HFFc6 (cell line): ENCODE results near the gene KYAT1. TPM values are rescaled to one million over a fixed set of nuclear protein-coding genes. Genes with fewer than 3 reads are reported as not detected.

Experiments used
- DNase-seq: peaks from one replicate; pipeline ENCODE4 v3.0.0-alpha.2; 2018
- H3K27ac Mint-ChIP-seq: 2 replicates; pipeline ENCODE4 v1.8.0; 2020; ENCODE audit warnings: mild to moderate bottlenecking, mixed read lengths
- H3K27me3 Mint-ChIP-seq: 2 replicates; pipeline ENCODE4 v1.8.0; 2021; ENCODE audit warnings: mild to moderate bottlenecking, moderate library complexity, mixed read lengths; ENCODE audit not compliant: insufficient read depth
- H3K36me3 Mint-ChIP-seq: 2 replicates; pipeline ENCODE4 v1.8.0; 2021; ENCODE audit warnings: low read depth, mixed read lengths
- H3K4me1 Mint-ChIP-seq: 2 replicates; pipeline ENCODE4 v1.8.0; 2020; ENCODE audit warnings: low read depth, mixed read lengths
- H3K4me3 Mint-ChIP-seq: 2 replicates; pipeline ENCODE4 v1.8.0; 2020; ENCODE audit warnings: mild to moderate bottlenecking, moderate library complexity, mixed read lengths
- H3K9me3 Mint-ChIP-seq: 2 replicates; pipeline ENCODE4 v1.8.0; 2020; ENCODE audit warnings: mild to moderate bottlenecking, mixed read lengths
- total RNA-seq, 6 experiments: library from RNA; stranded (reverse); fragmentation: NEBNext Ultra II Directional; extraction: Animal tissue kit (Norgen Biotek cat#: 25700); gene quantifications; 2 replicates in 1 of 6; 3 replicates in 5 of 6; pipeline ENCODE4 v1.2.3, GENCODE V29; 2021
- TF ChIP-seq, protein P1 (sequence below): fragments of 200-600 bp; sonication (generic); IDR thresholded peaks from 2 replicates; pipeline ENCODE4 v1.5.0; 2021; ENCODE audit warnings: antibody characterized with exemption, mild to moderate bottlenecking

KYAT1 gene
- total RNA-seq, 6 experiments from 2014 or later: 6.7 to 9.0 (median 8.3) TPM

DNA sequence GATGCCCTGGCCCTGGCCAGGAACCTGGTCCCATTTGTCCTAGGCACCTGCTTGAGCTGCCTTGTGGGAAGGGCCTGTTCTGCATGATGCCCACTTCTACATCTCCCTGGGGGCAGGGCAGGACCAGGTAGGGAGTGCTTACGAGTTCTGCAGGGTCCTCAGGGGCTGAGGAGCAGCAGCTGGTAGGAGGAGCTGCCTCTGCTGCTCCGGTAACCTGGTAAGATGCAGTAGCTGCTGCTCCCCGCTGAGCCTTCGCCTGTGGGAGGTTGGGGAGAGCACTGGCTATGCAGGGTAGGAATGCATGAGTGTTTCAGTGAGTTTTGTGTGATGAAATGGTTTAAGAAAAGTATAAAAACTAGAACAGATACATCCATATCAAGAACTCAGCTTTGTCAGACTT lies 13.8 kb upstream of the KYAT1 start:
- H3K4me3 Mint-ChIP-seq: no peak overlapping the region
- H3K9me3 Mint-ChIP-seq: no peaks in the 10 kb centered on the region
- H3K27me3 Mint-ChIP-seq: no peaks in the 10 kb centered on the region; the same call in 1 of the 2 replicates
- 0 out of 2 replicates have a peak overlapping the region, but pooled peaks have one; percentile 7 for H3K27ac Mint-ChIP-seq
- peaks cover 14% of the 10 kb centered on the region; the same call in 1 of the 2 replicates for H3K36me3 Mint-ChIP-seq
- H3K4me1 Mint-ChIP-seq: peaks cover 35% of the 10 kb centered on the region
- DNase-seq: no peak
- TF ChIP-seq, protein P1, sequence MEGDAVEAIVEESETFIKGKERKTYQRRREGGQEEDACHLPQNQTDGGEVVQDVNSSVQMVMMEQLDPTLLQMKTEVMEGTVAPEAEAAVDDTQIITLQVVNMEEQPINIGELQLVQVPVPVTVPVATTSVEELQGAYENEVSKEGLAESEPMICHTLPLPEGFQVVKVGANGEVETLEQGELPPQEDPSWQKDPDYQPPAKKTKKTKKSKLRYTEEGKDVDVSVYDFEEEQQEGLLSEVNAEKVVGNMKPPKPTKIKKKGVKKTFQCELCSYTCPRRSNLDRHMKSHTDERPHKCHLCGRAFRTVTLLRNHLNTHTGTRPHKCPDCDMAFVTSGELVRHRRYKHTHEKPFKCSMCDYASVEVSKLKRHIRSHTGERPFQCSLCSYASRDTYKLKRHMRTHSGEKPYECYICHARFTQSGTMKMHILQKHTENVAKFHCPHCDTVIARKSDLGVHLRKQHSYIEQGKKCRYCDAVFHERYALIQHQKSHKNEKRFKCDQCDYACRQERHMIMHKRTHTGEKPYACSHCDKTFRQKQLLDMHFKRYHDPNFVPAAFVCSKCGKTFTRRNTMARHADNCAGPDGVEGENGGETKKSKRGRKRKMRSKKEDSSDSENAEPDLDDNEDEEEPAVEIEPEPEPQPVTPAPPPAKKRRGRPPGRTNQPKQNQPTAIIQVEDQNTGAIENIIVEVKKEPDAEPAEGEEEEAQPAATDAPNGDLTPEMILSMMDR: no peak

DNA sequence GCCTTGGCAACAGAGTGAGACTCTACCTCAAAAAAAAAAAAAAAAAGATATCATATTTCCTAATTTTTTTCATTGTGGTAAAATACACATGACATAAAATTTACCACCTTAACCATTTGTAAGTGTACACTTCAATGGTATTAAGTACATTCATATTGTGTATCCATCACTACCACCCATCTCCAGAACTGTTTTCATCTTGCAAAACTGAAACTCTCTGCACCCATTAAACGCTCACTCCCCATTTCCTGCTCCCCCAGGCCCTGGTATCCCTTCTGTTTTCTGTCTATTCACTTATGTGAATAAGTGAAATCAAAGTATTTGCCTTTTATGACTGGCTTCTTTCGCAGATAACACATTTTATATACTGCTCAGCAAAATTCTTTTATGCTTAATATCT lies 13.0 kb upstream of the KYAT1 start:
- Mint-ChIP-seq H3K36me3 (peaks cover 14% of the 10 kb centered on the region; the same call in 1 of the 2 replicates), H3K4me1 (peaks cover 30% of the 10 kb centered on the region), H3K4me3 (no peak overlapping the region), H3K9me3 (no peaks in the 10 kb centered on the region), H3K27me3 (no peaks in the 10 kb centered on the region; the same call in none of the 2 replicates), H3K27ac (no peak overlapping the region)
- DNase-seq: no peak
- TF ChIP-seq, protein P1: no peak

DNA sequence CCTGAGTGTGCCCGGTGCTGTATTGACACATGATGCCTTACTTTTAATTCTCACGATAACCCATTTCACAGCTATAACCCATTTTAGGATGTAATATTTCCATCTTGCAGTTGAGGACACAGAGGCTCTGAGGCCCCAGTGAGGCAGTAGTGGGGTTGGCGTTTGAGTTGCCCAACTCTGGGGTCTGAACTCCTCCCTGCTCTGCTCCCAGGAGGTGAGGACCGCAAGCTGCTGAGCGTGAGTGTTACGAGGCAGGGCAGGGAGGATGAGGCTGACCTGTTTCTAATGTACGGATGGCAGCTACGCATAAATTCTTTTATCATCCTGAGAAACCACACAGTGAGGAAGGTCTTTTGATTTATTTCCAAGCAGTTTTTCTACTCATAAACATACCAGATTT lies 11.6 kb upstream of the KYAT1 start:
- Mint-ChIP-seq H3K27me3 (no peaks in the 10 kb centered on the region; the same call in none of the 2 replicates), H3K36me3 (peaks cover 19% of the 10 kb centered on the region), H3K27ac (peak overlapping the region; percentile 78), H3K4me1 (peaks cover 30% of the 10 kb centered on the region), H3K9me3 (no peaks in the 10 kb centered on the region), H3K4me3 (no peak overlapping the region)
- TF ChIP-seq, protein P1: no peak
- no peak for DNase-seq

DNA sequence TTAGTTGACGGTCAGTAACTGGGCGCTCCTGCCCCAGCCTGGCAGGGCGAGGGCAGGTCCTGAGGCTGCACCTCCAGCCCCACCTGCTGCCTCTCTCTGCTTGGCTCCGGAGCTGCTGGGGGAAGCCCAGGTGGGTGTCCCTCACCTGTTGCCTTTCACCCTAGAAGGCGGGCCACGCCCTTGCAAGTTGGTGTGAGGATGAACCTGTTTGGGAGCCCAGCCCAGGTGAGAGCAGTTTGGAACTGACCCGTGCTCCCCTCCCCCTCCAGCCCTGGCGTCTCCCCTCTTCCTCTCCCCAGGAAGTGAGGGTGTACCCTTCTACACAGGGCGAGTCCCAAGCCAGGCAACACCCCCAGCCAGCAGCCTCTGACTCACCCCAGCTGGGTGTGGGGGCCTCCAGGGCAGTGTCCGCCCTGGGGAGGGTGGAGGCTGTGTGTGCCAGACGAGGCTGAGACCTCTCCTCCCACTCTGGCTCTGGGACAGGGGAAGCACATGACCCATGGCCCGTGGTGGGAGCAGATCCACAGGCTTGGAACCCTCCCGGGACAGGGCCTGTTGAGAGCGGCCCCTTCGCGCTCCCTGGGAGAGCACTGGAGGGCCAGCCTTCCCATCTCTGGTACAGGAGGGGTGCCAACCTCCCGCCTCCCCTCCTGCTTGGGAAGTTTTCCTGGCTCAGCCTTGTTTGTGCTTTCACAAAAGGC lies 10.6 kb upstream of the KYAT1 start:
- TF ChIP-seq, protein P1: no peak
- DNase-seq: peak; percentile 74
- Mint-ChIP-seq H3K4me3 (no peak overlapping the region), H3K4me1 (peaks cover 40% of the 10 kb centered on the region), H3K27me3 (no peaks in the 10 kb centered on the region; the same call in none of the 2 replicates), H3K36me3 (peaks cover 20% of the 10 kb centered on the region), H3K27ac (peak overlapping the region; percentile 78), H3K9me3 (no peaks in the 10 kb centered on the region)

DNA sequence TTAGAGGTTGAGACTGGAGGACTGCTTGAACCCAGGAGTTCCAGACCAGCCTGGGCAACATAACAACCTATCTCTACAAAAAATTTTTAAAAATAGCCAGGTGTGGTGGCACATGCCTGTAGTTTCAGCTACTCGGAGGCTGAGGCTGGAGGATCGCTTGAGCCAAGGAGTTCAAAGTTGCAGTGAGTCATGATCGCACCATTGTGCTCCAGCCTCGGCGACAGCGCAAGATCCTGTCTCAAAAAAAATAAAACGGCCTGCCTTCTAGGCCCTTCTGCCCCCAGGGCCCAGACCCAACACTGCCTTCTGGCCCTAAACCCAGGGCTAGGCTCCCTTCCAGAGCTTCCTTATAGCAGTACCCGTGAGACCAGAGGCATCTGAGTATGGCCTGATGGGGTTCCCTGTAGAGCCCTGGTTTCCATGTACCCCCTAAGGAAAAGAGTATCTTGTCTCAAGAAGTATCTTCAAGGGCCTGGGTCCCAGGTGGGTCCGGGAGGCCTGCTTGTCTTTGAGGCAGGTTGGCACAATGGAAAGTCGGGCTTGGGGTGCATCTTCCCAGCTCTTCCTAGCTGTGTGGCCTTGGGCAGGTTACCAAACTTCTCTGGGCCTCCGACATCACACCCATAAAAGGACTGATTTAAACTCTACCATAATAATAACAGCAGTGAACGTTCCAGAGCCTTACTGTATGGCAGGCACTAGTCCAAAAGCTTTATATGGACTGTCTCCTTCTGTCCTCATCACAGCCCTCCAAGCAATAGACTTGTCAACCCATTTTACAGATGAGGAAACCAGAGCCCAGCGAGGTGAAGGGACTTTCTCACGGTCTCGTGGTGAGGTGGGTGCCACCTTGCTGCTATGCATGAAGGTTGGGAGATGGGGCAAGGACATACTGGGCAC lies 9.8 kb upstream of the KYAT1 start:
- H3K27ac Mint-ChIP-seq: no peak overlapping the region; the same call in 1 of the 2 replicates
- TF ChIP-seq, protein P1: no peak
- H3K4me3 Mint-ChIP-seq: no peak overlapping the region
- H3K4me1 Mint-ChIP-seq: peaks cover 46% of the 10 kb centered on the region
- no peaks in the 10 kb centered on the region for H3K9me3 Mint-ChIP-seq
- peaks cover 20% of the 10 kb centered on the region for H3K36me3 Mint-ChIP-seq
- no peaks in the 10 kb centered on the region; the same call in none of the 2 replicates for H3K27me3 Mint-ChIP-seq
- no peak for DNase-seq
